Liver (tissue), 3 donors: ENCODE measurements around the gene LTBP4.
"Not testable (repeated sequence)": the region's sequence is repeated elsewhere in the genome, so short reads cannot be mapped to it uniquely, and the experiment has no call there.

ENCODE experiments used
- EGR1 ChIP-seq, 2 donors: IDR thresholded peaks; 2 replicates each; pipeline ENCODE4 v1.6.1; 2016 to 2018; ENCODE audit warnings: antibody characterized with exemption in 2 of 2, low read depth in 2 of 2
- FOXA1 ChIP-seq: IDR thresholded peaks from 2 replicates; pipeline ENCODE4 v1.6.1; 2016; ENCODE audit warnings: antibody characterized with exemption
- GABPA ChIP-seq, 2 donors: IDR thresholded peaks in 1 of 2; conservative IDR thresholded peaks in 1 of 2; 2 replicates each; pipeline ENCODE4 v1.6.1; 2016; ENCODE audit warnings: antibody characterized with exemption in 2 of 2, mild to moderate bottlenecking in 1 of 2, moderate library complexity in 1 of 2
- HNF4G ChIP-seq: IDR thresholded peaks from 2 replicates; pipeline ENCODE4 v1.6.1; 2016; ENCODE audit warnings: antibody characterized with exemption
- JUND ChIP-seq, 2 donors: IDR thresholded peaks; 2 replicates each; pipeline ENCODE4 v1.6.1; 2016; ENCODE audit warnings: antibody characterized with exemption in 2 of 2
- RAD21 ChIP-seq, 2 donors: IDR thresholded peaks; 2 replicates each; pipeline ENCODE4 v1.6.1; 2016; ENCODE audit warnings: antibody characterized with exemption in 2 of 2, mild to moderate bottlenecking in 2 of 2
- SP1 ChIP-seq: IDR thresholded peaks from 2 replicates; pipeline ENCODE4 v1.6.1; 2018; ENCODE audit warnings: antibody characterized with exemption, mild to moderate bottlenecking
- TAF1 ChIP-seq: conservative IDR thresholded peaks from 2 replicates; pipeline ENCODE4 v1.6.1; 2016; ENCODE audit warnings: antibody characterized with exemption, mild to moderate bottlenecking
- YY1 ChIP-seq: IDR thresholded peaks from 2 replicates; pipeline ENCODE4 v1.6.1; 2016; ENCODE audit warnings: antibody characterized with exemption, mild to moderate bottlenecking
- TF ChIP-seq, protein P1 (sequence below): fragments of 150-350 bp; IDR thresholded peaks from 2 replicates; pipeline ENCODE4 v1.5.1; 2017; ENCODE audit warnings: improper control_type of control experiment, low read depth, low read length; ENCODE audit not compliant: missing input control
- TF ChIP-seq, protein P2 (sequence below): IDR thresholded peaks from 2 replicates; pipeline ENCODE4 v1.6.1; 2016; ENCODE audit warnings: antibody characterized with exemption
- TF ChIP-seq, protein P3 (sequence below): IDR thresholded peaks from 2 replicates; pipeline ENCODE4 v1.6.1; 2016; ENCODE audit warnings: antibody characterized with exemption
- TF ChIP-seq, protein P4 (sequence below): IDR thresholded peaks from 2 replicates; pipeline ENCODE4 v1.6.1; 2016; ENCODE audit warnings: antibody characterized with exemption, mild to moderate bottlenecking
- TF ChIP-seq, protein P5 (sequence below): IDR thresholded peaks from 2 replicates; pipeline ENCODE4 v1.6.1; 2016; ENCODE audit warnings: antibody characterized with exemption
- donor health status: healthy.
- donor health status: healthy.

DNA sequence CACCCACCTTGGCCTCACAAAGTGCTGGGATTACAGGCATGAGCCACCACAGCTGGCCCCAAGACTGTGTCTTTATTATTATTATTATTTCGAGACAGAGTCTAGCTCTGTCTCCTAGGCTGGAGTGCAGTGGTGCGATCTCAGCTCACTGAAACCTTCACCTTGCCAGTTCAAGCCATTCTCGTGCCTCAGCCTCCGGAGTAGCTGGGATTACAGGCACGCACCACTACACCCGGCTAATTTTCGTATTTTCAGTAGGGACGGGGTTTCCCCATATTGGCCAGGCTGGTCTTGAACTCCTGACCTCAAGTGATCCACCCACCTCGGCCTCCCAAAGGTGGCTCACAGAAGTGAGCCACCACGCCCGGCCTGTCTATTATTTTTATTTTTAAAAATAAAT, 51.1 kb downstream of the LTBP4 start:
- TF ChIP-seq, protein P1, sequence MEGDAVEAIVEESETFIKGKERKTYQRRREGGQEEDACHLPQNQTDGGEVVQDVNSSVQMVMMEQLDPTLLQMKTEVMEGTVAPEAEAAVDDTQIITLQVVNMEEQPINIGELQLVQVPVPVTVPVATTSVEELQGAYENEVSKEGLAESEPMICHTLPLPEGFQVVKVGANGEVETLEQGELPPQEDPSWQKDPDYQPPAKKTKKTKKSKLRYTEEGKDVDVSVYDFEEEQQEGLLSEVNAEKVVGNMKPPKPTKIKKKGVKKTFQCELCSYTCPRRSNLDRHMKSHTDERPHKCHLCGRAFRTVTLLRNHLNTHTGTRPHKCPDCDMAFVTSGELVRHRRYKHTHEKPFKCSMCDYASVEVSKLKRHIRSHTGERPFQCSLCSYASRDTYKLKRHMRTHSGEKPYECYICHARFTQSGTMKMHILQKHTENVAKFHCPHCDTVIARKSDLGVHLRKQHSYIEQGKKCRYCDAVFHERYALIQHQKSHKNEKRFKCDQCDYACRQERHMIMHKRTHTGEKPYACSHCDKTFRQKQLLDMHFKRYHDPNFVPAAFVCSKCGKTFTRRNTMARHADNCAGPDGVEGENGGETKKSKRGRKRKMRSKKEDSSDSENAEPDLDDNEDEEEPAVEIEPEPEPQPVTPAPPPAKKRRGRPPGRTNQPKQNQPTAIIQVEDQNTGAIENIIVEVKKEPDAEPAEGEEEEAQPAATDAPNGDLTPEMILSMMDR: not testable (repeated sequence)
- TF ChIP-seq, protein P2, sequence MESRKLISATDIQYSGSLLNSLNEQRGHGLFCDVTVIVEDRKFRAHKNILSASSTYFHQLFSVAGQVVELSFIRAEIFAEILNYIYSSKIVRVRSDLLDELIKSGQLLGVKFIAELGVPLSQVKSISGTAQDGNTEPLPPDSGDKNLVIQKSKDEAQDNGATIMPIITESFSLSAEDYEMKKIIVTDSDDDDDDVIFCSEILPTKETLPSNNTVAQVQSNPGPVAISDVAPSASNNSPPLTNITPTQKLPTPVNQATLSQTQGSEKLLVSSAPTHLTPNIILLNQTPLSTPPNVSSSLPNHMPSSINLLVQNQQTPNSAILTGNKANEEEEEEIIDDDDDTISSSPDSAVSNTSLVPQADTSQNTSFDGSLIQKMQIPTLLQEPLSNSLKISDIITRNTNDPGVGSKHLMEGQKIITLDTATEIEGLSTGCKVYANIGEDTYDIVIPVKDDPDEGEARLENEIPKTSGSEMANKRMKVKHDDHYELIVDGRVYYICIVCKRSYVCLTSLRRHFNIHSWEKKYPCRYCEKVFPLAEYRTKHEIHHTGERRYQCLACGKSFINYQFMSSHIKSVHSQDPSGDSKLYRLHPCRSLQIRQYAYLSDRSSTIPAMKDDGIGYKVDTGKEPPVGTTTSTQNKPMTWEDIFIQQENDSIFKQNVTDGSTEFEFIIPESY: not testable (repeated sequence)
- TF ChIP-seq, protein P3, sequence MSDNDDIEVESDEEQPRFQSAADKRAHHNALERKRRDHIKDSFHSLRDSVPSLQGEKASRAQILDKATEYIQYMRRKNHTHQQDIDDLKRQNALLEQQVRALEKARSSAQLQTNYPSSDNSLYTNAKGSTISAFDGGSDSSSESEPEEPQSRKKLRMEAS: not testable (repeated sequence)
- not testable (repeated sequence) for TF ChIP-seq EGR1 (IDR thresholded peaks at IDR 0.05; ENCODE audit: low read depth in 2 of 2); RAD21 (IDR thresholded peaks at IDR 0.05); HNF4G; JUND (IDR thresholded peaks at IDR 0.05); FOXA1; YY1; SP1; GABPA (IDR thresholded peaks at IDR 0.05 in 1 of 2, conservative IDR thresholded peaks at IDR 0.05 in 1 of 2); TAF1
- TF ChIP-seq, protein P4, sequence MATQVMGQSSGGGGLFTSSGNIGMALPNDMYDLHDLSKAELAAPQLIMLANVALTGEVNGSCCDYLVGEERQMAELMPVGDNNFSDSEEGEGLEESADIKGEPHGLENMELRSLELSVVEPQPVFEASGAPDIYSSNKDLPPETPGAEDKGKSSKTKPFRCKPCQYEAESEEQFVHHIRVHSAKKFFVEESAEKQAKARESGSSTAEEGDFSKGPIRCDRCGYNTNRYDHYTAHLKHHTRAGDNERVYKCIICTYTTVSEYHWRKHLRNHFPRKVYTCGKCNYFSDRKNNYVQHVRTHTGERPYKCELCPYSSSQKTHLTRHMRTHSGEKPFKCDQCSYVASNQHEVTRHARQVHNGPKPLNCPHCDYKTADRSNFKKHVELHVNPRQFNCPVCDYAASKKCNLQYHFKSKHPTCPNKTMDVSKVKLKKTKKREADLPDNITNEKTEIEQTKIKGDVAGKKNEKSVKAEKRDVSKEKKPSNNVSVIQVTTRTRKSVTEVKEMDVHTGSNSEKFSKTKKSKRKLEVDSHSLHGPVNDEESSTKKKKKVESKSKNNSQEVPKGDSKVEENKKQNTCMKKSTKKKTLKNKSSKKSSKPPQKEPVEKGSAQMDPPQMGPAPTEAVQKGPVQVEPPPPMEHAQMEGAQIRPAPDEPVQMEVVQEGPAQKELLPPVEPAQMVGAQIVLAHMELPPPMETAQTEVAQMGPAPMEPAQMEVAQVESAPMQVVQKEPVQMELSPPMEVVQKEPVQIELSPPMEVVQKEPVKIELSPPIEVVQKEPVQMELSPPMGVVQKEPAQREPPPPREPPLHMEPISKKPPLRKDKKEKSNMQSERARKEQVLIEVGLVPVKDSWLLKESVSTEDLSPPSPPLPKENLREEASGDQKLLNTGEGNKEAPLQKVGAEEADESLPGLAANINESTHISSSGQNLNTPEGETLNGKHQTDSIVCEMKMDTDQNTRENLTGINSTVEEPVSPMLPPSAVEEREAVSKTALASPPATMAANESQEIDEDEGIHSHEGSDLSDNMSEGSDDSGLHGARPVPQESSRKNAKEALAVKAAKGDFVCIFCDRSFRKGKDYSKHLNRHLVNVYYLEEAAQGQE: not testable (repeated sequence)
- TF ChIP-seq, protein P5, sequence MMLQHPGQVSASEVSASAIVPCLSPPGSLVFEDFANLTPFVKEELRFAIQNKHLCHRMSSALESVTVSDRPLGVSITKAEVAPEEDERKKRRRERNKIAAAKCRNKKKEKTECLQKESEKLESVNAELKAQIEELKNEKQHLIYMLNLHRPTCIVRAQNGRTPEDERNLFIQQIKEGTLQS: not testable (repeated sequence)
